ENCODE results near the gene CPEB3.
"Not testable (repeated sequence)": the region's sequence is repeated elsewhere in the genome, so short reads cannot be mapped to it uniquely, and the experiment has no call there.

CPEB3 gene

DNA sequence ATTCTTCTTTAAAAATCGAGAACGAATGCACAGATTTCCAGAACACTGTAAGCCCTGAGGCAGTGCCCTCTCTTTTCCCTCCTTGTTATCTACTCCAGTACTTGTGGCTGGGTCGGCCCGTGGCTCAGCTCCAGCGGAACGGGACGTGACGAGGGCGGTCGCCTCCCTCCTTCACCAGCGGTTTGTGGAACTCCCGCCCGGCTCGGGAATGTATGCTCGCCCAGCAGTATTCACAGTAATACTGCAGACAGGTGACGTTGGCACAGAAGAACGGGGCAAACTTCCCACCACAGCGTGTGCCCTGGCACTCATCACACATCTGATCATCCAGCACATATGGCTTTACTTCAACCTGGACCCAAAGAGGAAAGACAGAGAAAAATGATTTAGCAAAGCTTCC is 238.8 kb downstream of the CPEB3 start:
- Mint-ChIP-seq H3K36me3 (ENCODE audit: low read depth) (peaks cover 2% of the 10 kb centered on the region), H3K27me3 (no peaks in the 10 kb centered on the region), H3K4me1 (ENCODE audit: low read depth) (peaks cover 11% of the 10 kb centered on the region), H3K4me3 (no peak overlapping the region), H3K9me3 (no peaks in the 10 kb centered on the region), H3K27ac (no peak overlapping the region)
- no peak for DNase-seq

DNA sequence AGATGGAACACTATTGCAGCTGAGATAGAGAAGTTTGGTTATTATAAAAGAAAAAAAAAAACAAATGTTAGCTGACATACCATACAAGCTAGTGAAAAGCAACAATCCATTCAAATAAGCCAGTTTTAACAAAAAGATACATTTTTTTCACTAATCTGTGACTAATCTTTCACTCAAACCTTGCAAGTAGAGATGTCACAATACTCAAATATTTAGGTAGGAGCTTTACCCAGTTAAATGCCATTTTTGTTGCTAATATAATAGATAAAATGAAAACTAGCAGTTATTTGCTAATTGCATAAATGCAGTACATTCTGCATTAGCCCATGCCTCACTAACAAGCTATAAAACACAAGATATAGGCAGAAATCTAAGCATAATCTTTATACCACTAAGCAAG is 243.7 kb downstream of the CPEB3 start:
- no peak overlapping the region for H3K4me3 Mint-ChIP-seq
- H3K4me1 Mint-ChIP-seq (ENCODE audit: low read depth): peaks cover 13% of the 10 kb centered on the region
- H3K27me3 Mint-ChIP-seq: no peaks in the 10 kb centered on the region
- DNase-seq: no peak
- peaks cover 1% of the 10 kb centered on the region for H3K9me3 Mint-ChIP-seq
- no peak overlapping the region for H3K27ac Mint-ChIP-seq
- H3K36me3 Mint-ChIP-seq (ENCODE audit: low read depth): no peaks in the 10 kb centered on the region

DNA sequence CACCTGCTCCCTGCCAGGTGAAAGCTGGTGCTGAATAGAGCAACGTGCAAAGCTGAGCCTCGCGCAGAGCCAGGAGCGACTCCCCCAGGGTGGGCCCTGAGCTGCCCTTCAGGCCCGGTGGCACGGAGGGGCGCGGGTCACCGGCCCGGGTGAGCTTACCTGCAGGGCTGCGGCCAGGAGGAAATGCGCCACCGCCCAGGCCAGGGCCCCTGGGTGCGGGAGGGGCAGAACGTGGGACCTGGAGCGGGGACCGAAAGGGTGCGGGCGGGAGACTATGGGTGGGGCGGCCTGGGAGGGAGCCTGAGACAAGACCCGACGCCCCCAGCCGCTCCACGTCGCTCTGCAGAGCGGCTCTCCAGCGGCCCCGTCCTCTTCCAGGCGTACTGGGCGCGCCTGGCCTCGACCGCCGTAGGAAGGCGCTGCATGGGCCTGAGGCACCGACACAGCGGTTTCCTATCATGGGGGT is 245.2 kb downstream of the CPEB3 start:
- H3K27me3 Mint-ChIP-seq: no peaks in the 10 kb centered on the region
- no peak for DNase-seq
- no peak overlapping the region for H3K27ac Mint-ChIP-seq
- no peaks in the 10 kb centered on the region for H3K36me3 Mint-ChIP-seq (ENCODE audit: low read depth)
- peaks cover 13% of the 10 kb centered on the region for H3K4me1 Mint-ChIP-seq (ENCODE audit: low read depth)
- H3K9me3 Mint-ChIP-seq: peaks cover 1% of the 10 kb centered on the region
- H3K4me3 Mint-ChIP-seq: no peak overlapping the region

DNA sequence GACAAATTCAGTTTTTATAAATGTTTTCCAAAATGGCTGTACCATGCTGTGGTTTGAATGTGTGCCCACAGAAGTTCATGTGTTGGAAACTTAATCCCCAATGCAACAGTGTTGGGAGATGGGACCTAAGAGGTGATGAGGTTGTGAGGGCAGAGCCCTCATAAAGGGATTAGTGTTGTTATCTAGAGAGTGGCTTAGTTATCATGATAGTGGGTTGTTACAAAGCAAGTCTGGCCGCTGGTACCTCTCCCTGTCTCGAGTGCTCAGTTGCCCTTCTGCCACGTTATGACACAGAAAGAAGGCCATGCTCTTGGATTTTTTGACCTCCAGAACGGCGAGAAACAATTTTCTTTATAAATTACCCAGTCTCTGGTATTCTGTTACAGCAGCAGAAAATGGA is 248.3 kb downstream of the CPEB3 start:
- peaks cover 2% of the 10 kb centered on the region for H3K36me3 Mint-ChIP-seq (ENCODE audit: low read depth)
- H3K4me3 Mint-ChIP-seq: no peak overlapping the region
- H3K27ac Mint-ChIP-seq: no peak overlapping the region

DNA sequence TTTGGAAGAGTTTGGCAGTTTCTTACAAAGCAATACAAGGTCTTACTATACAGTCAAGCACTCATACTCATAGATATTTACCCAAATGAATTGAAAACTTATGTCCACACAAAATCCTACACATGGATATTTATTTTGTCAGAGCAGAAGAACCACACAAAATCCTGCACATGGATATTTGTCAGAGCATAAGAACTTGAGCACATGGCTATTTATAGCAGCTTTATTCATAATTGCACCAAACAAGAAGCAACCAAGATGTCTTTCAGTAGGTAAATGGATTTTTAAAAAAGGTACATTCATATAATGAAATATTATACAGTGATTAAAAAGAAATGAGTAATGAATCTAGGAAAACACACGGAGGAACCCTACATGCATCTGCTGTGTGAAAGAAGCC is 251.9 kb downstream of the CPEB3 start:
- no peak for DNase-seq
- Mint-ChIP-seq H3K27me3 (no peaks in the 10 kb centered on the region), H3K4me1 (ENCODE audit: low read depth) (no peaks in the 10 kb centered on the region), H3K4me3 (no peak overlapping the region), H3K36me3 (ENCODE audit: low read depth) (peaks cover 28% of the 10 kb centered on the region), H3K27ac (no peak overlapping the region), H3K9me3 (peaks cover 1% of the 10 kb centered on the region)

More for the DNA sequence above, 248.3 kb downstream of the CPEB3 start:
- Mint-ChIP-seq H3K9me3 (peaks cover 1% of the 10 kb centered on the region), H3K27me3 (no peaks in the 10 kb centered on the region), H3K4me1 (ENCODE audit: low read depth) (peaks cover 3% of the 10 kb centered on the region)
- DNase-seq: no peak

DNA sequence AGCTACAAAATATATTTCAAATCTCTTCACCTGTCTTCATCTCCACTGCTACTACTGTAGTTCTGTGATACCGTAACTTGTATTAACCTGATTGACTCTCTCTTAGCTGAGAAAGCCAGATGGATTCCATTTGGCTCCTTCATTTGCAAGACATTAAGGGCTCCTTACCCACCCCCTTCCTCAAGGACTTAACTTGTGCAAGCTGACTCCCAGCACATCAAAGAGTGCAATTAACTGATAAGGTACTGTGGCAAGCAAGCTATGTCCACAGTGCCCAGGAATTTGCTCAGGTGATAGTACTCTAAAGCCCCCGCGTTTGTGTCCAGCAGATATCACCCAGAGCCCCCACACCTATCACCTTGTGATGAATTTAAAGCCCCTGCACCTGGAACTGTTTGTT is 257.8 kb downstream of the CPEB3 start:
- peaks cover 81% of the 10 kb centered on the region for H3K36me3 Mint-ChIP-seq (ENCODE audit: low read depth)
- not testable (repeated sequence) for H3K4me3 Mint-ChIP-seq; H3K27ac Mint-ChIP-seq; DNase-seq; H3K27me3 Mint-ChIP-seq; H3K4me1 Mint-ChIP-seq (ENCODE audit: low read depth); H3K9me3 Mint-ChIP-seq

DNA sequence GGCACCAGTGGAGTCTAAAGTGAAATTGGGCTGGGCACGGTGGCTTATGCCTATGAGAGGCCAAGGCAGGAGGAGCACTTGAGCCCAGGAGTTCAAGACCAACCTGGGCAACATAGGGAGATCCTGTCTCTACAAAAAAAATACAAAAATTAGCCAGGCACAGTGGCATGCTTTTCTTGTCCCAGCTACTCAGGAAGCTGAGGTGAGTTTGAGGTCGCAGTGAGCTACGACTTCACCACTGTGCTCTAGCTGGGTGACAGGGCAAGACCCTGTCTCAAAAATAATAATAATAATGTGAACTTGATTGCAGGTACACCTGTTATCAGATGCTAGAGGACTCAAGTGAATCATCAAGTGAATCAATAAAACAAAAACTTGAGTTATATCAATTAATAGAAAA is 259.3 kb downstream of the CPEB3 start:
- Mint-ChIP-seq H3K4me1 (ENCODE audit: low read depth) (peaks cover 8% of the 10 kb centered on the region), H3K9me3 (no peaks in the 10 kb centered on the region), H3K36me3 (ENCODE audit: low read depth) (peaks cover 88% of the 10 kb centered on the region), H3K27me3 (no peaks in the 10 kb centered on the region), H3K4me3 (no peak overlapping the region), H3K27ac (no peak overlapping the region)
- DNase-seq: no peak

DNA sequence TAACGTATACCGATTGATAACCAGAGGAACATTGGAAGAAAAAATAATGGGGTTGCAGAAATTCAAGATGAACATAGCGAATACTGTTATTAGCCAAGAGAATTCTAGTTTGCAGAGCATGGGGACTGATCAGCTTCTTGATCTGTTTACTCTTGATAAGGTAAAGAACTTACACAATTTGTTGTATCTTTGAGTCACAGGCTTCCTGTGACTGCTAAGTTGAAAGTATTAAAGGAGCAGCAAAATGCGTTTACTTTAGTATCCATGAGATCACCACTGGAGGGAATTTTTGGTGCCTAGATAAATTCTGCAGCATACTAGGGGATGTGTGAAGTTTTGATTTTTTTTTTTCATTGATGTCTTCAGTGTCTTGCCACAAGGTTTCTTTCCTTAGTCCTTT is 263.7 kb downstream of the CPEB3 start:
- Mint-ChIP-seq H3K4me1 (ENCODE audit: low read depth) (peaks cover 8% of the 10 kb centered on the region), H3K9me3 (no peaks in the 10 kb centered on the region), H3K4me3 (no peak overlapping the region), H3K27ac (no peak overlapping the region), H3K27me3 (no peaks in the 10 kb centered on the region), H3K36me3 (ENCODE audit: low read depth) (peaks cover 94% of the 10 kb centered on the region)
- no peak for DNase-seq

DNA sequence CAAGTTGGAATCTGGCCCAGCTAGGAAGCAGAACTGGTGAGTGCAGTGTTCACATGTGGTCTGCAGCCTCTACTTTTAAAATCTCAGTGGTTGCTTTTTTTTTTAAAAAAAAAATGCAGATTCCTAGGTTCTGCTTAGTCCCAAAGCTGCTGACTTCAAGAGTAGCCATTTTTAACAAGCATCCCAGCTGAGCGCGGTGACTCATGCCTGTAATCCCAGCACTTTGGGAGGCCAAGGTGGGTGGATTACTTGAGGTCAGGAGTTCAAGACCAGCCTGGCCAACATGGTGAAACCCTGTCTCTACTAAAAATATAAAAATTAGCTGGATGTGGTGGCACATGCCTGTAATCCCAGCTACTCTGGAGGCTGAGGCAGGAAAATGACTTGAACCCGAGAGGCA is 265.5 kb downstream of the CPEB3 start:
- not testable (repeated sequence) for DNase-seq; H3K4me3 Mint-ChIP-seq; H3K9me3 Mint-ChIP-seq; H3K4me1 Mint-ChIP-seq (ENCODE audit: low read depth); H3K27ac Mint-ChIP-seq; H3K27me3 Mint-ChIP-seq
- H3K36me3 Mint-ChIP-seq (ENCODE audit: low read depth): peaks cover 96% of the 10 kb centered on the region

DNA sequence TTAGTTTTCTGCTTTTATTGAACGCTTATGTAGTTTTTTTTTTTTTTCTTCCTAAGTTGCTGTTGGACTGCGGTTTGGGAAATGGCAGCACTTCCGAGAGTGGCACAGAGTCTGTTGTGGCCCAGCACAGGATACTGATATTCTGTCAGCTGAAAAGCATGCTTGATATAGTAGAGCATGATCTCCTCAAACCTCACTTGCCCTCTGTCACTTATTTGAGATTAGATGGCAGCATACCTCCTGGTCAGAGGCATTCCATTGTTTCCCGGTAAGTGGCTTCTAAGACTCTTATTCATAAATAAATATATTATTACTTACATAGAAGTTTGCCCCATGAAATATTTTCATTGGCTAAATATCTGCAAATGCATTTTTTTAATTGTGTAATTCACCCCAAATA is 266.2 kb downstream of the CPEB3 start:
- Mint-ChIP-seq H3K9me3 (no peaks in the 10 kb centered on the region), H3K27ac (no peak overlapping the region), H3K4me1 (ENCODE audit: low read depth) (peaks cover 8% of the 10 kb centered on the region), H3K36me3 (ENCODE audit: low read depth) (peaks cover 96% of the 10 kb centered on the region), H3K4me3 (no peak overlapping the region), H3K27me3 (no peaks in the 10 kb centered on the region)
- DNase-seq: no peak

DNA sequence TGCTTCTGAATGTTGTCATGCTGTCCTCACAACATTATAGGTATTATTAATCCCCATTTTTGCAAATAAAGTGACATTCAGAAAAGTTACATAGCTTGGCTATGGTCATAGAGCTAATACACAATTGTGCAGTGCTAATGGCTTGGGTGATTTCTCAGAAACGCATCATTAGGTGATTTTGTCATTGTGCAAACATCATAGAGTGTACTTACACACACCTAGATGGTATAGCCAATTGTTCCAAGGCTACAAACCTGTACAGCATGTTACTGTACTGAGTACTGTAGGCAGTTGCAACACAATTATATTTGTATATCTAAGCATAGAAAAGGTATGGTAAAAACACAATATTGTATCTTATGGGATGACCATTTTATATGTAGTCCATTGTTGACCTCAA is 276.3 kb downstream of the CPEB3 start:
- DNase-seq: no peak
- H3K27me3 Mint-ChIP-seq: no peaks in the 10 kb centered on the region
- no peaks in the 10 kb centered on the region for H3K9me3 Mint-ChIP-seq
- no peak overlapping the region for H3K4me3 Mint-ChIP-seq
- H3K36me3 Mint-ChIP-seq (ENCODE audit: low read depth): peaks cover 87% of the 10 kb centered on the region
- peaks cover 10% of the 10 kb centered on the region for H3K4me1 Mint-ChIP-seq (ENCODE audit: low read depth)
- no peak overlapping the region for H3K27ac Mint-ChIP-seq

DNA sequence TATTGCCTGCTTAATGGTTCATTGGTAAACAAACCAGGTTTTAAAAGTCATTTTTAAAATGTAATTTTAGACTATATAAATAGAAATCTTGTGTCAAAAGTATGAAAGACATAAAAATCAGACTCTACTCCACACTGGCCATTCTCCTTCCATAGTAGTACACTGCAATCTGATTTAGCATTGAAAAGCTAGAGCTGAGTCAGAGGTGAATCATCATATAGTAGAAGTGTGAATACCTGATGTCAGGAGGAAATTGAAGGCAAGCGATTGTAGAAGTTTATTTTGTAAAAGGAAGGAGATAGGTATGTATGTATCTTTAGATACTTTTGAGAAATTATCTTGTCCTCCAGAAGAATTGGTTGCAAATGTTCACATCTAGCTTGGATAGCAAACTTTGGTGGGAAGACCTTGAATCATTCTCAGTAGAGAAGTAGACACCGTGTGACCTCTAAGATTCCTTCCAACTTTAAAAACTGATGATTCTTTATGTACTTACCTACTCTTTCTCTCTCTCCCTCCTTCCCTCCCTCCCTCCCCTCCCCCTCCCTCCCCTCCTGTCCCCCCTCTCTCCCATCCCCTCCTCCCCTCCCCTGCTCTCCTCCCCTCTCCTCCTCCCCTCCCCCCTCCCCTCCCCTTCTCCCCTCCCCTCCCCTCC is 279.2 kb downstream of the CPEB3 start:
- Mint-ChIP-seq H3K4me1 (ENCODE audit: low read depth) (peaks cover 15% of the 10 kb centered on the region), H3K27me3 (no peaks in the 10 kb centered on the region), H3K9me3 (no peaks in the 10 kb centered on the region), H3K36me3 (ENCODE audit: low read depth) (peaks cover 84% of the 10 kb centered on the region), H3K4me3 (no peak overlapping the region), H3K27ac (peak overlapping the region; percentile 78)
- DNase-seq: no peak

DNA sequence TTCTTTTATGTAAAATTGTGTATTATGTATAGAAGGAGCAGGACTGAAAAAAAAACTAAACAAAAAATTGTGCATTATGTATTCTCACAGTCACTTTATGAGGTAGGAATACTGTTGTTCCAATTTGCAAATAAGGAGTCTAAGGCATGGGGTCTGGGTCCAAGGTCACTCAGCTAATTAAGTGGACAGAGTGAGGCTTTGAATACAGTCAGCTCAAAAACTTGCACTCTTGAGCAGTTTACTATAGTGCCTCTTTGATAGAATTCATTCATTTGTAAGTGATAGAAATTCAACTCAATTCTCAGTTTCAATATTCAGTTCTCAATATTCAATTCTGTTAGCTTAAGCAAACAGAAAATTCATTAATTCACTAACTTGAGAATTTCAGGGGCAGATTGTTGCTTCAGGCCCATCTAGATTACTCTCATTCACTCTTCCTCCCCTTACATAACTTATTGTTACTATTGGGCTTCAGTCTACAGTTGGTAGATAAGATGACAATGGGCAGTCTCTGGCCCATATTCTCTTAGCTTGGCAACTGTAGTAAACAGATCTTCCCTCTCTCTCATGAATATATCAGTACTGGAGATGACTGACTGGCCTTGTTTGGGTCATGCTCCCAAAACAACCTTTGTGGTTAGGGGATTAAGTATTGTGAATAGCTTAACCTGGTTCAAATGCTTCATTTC is 280.7 kb downstream of the CPEB3 start:
- DNase-seq: no peak
- Mint-ChIP-seq H3K9me3 (no peaks in the 10 kb centered on the region), H3K36me3 (ENCODE audit: low read depth) (peaks cover 84% of the 10 kb centered on the region), H3K4me3 (no peak overlapping the region), H3K27me3 (no peaks in the 10 kb centered on the region), H3K27ac (no peak overlapping the region), H3K4me1 (ENCODE audit: low read depth) (peaks cover 15% of the 10 kb centered on the region)

DNA sequence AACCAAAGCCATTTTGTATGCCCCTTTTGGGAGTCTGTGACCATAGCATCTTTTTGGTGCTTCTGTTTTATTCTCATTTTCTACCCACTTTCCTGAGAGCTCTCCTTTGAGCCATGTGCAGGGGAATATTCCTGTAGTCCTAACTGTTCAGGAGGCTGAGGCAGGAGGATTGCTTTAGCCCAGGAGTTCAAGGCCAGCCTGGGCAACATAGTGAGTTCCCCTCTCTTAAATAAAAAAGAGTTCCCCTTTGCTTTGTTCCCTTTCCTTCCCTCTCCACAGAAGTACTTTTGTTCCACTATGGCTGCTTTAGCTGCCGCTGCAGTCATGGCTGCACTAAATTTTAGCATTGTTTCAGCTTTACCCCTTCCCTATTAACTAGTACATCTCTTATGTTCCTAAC is 281.4 kb downstream of the CPEB3 start:
- Mint-ChIP-seq H3K4me1 (ENCODE audit: low read depth) (peaks cover 15% of the 10 kb centered on the region), H3K27ac (no peak overlapping the region), H3K4me3 (no peak overlapping the region), H3K9me3 (no peaks in the 10 kb centered on the region), H3K36me3 (ENCODE audit: low read depth) (peaks cover 84% of the 10 kb centered on the region), H3K27me3 (no peaks in the 10 kb centered on the region)
- no peak for DNase-seq

DNA sequence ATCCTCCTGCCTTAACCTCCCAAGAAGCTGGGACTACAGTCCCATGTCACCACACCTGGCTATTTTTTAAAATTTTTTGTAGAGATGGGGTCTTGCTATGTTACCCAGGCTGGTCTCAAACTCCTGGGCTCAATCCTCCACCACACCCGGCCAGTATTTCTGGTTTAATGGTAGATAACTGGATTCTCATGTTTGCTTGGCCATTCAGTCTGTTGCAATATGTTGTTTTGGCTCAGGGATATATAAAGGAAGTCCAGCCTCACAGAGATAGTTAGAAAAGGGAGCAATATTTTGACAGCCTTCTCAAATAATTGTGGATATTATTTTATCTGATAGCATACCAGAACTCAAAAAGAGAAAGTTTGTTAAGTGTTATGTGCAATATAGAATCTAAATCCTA is 284.9 kb downstream of the CPEB3 start:
- Mint-ChIP-seq H3K27ac (no peak overlapping the region), H3K4me1 (ENCODE audit: low read depth) (peaks cover 9% of the 10 kb centered on the region), H3K36me3 (ENCODE audit: low read depth) (peaks cover 89% of the 10 kb centered on the region), H3K9me3 (peaks cover 4% of the 10 kb centered on the region), H3K27me3 (no peaks in the 10 kb centered on the region), H3K4me3 (no peak overlapping the region)
- no peak for DNase-seq
